Measurements from ENCODE around the gene THEMIS. TPM values are rescaled to one million over a fixed set of nuclear protein-coding genes. Genes with fewer than 3 reads are reported as not detected.
A peak's percentile ranks its signal among the peaks of the same experiment; 100 is the strongest.

The THEMIS gene
- total RNA-seq, 1 donor from 2014 or later = not detected

- no peak for DNase-seq (ENCODE audit: low spot score)
- TF ChIP-seq, protein P1, sequence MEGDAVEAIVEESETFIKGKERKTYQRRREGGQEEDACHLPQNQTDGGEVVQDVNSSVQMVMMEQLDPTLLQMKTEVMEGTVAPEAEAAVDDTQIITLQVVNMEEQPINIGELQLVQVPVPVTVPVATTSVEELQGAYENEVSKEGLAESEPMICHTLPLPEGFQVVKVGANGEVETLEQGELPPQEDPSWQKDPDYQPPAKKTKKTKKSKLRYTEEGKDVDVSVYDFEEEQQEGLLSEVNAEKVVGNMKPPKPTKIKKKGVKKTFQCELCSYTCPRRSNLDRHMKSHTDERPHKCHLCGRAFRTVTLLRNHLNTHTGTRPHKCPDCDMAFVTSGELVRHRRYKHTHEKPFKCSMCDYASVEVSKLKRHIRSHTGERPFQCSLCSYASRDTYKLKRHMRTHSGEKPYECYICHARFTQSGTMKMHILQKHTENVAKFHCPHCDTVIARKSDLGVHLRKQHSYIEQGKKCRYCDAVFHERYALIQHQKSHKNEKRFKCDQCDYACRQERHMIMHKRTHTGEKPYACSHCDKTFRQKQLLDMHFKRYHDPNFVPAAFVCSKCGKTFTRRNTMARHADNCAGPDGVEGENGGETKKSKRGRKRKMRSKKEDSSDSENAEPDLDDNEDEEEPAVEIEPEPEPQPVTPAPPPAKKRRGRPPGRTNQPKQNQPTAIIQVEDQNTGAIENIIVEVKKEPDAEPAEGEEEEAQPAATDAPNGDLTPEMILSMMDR (IDR thresholded peaks at IDR 0.05) = no peak
- peaks cover 44% of the 10 kb centered on the region for H3K27me3 Mint-ChIP-seq (ENCODE audit: low read depth)
- H3K36me3 Mint-ChIP-seq (ENCODE audit: low read depth) = no peaks in the 10 kb centered on the region
- H3K9me3 Mint-ChIP-seq (ENCODE audit: low read depth) = no peaks in the 10 kb centered on the region
- no peak overlapping the region for H3K27ac Mint-ChIP-seq (ENCODE audit: unreplicated experiment)
- H3K4me1 Mint-ChIP-seq (ENCODE audit: low read depth) = peaks cover 8% of the 10 kb centered on the region
- H3K4me3 Mint-ChIP-seq (ENCODE audit: unreplicated experiment) = no peak overlapping the region
Measured at GRCh38 chr6:127716465-127716864, 184.4 kb downstream of the THEMIS start.

- H3K4me1 Mint-ChIP-seq (ENCODE audit: low read depth) = no peaks in the 10 kb centered on the region
- no peak overlapping the region for H3K27ac Mint-ChIP-seq (ENCODE audit: unreplicated experiment)
- H3K9me3 Mint-ChIP-seq (ENCODE audit: low read depth) = no peaks in the 10 kb centered on the region
- peaks cover 31% of the 10 kb centered on the region for H3K27me3 Mint-ChIP-seq (ENCODE audit: low read depth)
- H3K36me3 Mint-ChIP-seq (ENCODE audit: low read depth) = no peaks in the 10 kb centered on the region
- no peak overlapping the region for H3K4me3 Mint-ChIP-seq (ENCODE audit: unreplicated experiment)
- TF ChIP-seq, protein P1 (IDR thresholded peaks at IDR 0.05) = no peak
- DNase-seq (ENCODE audit: low spot score) = no peak
Measured at GRCh38 chr6:127710668-127711067, 190.2 kb downstream of the THEMIS start.

DNA sequence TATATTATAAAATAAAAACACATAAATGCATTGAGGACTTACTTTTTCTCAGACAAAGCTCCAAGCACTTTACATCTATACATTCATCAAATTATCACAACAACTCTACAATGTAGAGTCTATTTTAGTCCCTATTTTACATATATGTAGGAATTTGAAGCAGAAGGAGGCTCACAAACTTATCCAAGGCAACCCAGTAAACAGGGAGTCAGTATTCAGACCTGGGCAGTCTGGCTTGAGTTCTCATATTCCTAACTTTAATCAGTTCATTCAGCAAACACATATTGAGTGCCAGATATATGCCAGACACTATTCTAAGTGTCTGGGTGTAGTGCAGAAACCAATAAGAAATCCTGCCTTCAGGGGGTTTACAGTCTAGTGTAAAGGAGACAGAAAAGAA lies 194.6 kb downstream of the THEMIS start:
- H3K4me3 Mint-ChIP-seq (ENCODE audit: unreplicated experiment) = no peak overlapping the region
- no peak for DNase-seq (ENCODE audit: low spot score)
- H3K9me3 Mint-ChIP-seq (ENCODE audit: low read depth) = peaks cover 4% of the 10 kb centered on the region
- H3K27me3 Mint-ChIP-seq (ENCODE audit: low read depth) = peaks cover 11% of the 10 kb centered on the region
- TF ChIP-seq, protein P1 (IDR thresholded peaks at IDR 0.05) = no peak
- H3K27ac Mint-ChIP-seq (ENCODE audit: unreplicated experiment) = no peak overlapping the region
- no peaks in the 10 kb centered on the region for H3K36me3 Mint-ChIP-seq (ENCODE audit: low read depth)
- no peaks in the 10 kb centered on the region for H3K4me1 Mint-ChIP-seq (ENCODE audit: low read depth)

- Mint-ChIP-seq H3K4me1 (ENCODE audit: low read depth) (no peaks in the 10 kb centered on the region), H3K9me3 (ENCODE audit: low read depth) (no peaks in the 10 kb centered on the region), H3K4me3 (ENCODE audit: unreplicated experiment) (no peak overlapping the region), H3K36me3 (ENCODE audit: low read depth) (no peaks in the 10 kb centered on the region), H3K27ac (ENCODE audit: unreplicated experiment) (no peak overlapping the region), H3K27me3 (ENCODE audit: low read depth) (peaks cover 21% of the 10 kb centered on the region)
- peak; percentile 43 for DNase-seq (ENCODE audit: low spot score)
- TF ChIP-seq, protein P1 (IDR thresholded peaks at IDR 0.05) = no peak
Measured at GRCh38 chr6:127695108-127695507, 205.8 kb downstream of the THEMIS start.

DNA sequence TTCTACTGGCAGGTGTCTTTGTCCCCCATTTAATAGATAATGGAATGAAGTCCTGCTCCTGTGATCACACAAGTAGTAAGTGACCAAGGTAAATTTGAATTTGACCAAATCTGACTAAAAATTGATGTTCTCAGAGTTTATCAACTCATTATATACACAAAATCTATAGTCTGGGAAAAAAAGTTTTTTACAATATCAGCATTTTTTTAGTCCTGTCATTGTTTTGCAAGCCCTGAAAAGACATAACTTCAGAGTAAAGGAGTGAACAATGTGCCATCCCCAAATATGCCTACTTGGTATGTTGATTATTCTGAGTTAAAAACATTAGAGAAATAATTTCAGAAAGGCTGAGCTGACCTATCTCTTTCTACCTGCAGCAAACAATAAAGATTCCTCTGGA lies 209.7 kb downstream of the THEMIS start:
- H3K9me3 Mint-ChIP-seq (ENCODE audit: low read depth) = peaks cover 9% of the 10 kb centered on the region
- no peaks in the 10 kb centered on the region for H3K4me1 Mint-ChIP-seq (ENCODE audit: low read depth)
- H3K36me3 Mint-ChIP-seq (ENCODE audit: low read depth) = no peaks in the 10 kb centered on the region
- no peak overlapping the region for H3K4me3 Mint-ChIP-seq (ENCODE audit: unreplicated experiment)
- no peak for DNase-seq (ENCODE audit: low spot score)
- peaks cover 10% of the 10 kb centered on the region for H3K27me3 Mint-ChIP-seq (ENCODE audit: low read depth)
- TF ChIP-seq, protein P1 (IDR thresholded peaks at IDR 0.05) = no peak
- no peak overlapping the region for H3K27ac Mint-ChIP-seq (ENCODE audit: unreplicated experiment)

All from chondrocyte (in vitro differentiated cells).